GM11168 (cell line): ENCODE results near the gene EFNA5.

Source experiments
- in situ Hi-C: fragments of 300-500 bp; cut with MboI; formaldehyde crosslinking; loops from one replicate; pipeline ENCODE4 v1.12.0; 2022; ENCODE audit warnings: low sequenced_read_pairs; ENCODE audit not compliant: unreplicated experiment

The EFNA5 gene

DNA sequence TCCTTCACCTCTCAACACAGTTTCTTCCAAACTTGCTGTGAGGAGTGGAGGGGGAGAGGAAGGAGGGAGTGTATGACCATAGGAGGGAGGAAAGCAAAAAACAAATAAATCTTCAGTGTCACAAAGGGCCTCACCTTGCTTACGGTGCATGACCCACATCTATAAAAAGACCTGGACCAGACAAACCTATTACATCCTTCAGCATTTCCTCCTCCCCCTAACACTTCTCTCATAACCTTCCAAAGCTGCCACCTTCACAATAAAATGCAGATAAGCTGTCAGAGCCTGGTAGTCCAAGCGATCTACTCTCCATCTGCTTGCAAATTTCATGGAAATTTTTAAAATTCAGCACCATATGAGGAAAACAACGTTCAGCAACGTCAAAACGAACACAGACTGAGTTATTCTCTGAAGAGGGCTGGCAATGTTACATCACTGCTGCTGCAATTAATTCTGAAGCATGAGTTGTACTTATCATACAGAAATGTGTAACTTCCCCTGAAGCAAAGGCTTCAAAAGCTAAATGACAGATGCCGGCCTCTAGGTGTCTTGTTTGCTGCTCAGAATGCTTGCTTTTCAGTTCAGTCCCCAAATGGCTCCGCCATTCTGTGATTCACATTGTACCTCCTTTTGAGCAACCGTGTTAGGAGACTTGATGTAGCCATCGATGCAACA, 62.9 kb downstream of the EFNA5 start:
- in situ Hi-C loops, result no loop called here

- in situ Hi-C loops, result no loop called here
These were observed 63.5 kb downstream of the EFNA5 start for GRCh38 chr5:107607196-107607595.

DNA sequence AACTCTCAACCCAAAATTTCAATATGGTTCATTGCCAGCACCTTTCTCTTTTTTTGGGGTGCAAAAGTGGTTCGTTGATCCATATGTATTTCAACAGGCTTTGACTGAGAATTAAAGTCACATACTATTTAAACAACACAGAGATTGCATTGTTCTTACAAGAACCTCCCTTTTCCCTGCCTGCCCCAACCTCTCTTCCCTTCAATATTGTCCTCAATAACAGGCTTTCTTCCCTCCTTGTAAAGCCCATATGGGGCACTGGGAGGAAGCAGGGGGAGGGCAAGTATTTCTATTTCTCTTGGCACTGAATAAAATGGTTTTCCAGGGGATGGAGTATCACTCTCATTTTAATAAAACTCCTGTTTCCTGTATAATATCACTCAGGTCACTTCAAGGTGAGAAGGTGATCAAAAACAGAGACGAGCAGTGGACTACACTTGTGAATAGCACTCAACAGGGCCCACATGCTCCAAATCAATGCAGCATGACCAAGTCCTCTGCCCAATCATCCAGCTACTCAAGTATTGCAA, 65.1 kb downstream of the EFNA5 start:
- in situ Hi-C loops, result no loop called here

GRCh38 chr5:107604990-107605389, 65.7 kb downstream of the EFNA5 start:
- in situ Hi-C loops, result no loop called here

DNA sequence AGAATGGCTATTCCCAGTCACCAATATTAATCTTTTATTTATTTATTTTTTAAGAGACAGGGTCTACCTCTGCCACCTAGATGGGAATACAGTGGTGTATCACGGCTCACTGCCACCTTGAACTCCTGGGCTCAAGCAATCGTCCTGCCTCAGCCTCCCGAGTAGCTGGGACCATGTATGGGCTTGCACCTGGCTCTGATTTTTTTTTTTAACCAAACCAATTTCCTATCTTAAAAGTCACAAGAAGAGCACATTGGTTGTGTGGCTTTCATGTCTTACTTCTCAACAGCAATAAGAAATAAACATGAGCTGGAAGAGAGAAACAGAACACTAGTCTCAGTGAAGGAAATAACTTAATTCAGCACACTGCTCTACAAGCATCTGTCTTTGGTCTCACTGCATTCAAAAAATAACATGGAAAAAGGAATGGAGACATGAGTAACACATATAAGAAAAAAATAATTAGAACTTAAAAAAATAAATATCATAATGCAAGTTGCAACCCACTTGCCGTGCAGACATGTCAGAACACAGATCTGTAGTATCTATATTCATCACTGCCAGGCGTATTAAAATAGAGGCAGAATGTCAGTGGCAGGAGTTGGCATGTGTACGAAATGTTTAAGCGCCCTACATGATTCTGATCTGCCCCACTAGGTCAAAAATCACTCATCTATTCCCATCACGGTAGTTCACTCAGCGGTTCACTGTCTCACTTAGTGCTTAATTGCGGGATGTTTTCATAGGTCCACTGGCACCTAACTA, 66.4 kb downstream of the EFNA5 start:
- in situ Hi-C loops, result no loop called here

- in situ Hi-C loops, result no loop called here
These were observed 67.4 kb downstream of the EFNA5 start for GRCh38 chr5:107603349-107603748.

DNA sequence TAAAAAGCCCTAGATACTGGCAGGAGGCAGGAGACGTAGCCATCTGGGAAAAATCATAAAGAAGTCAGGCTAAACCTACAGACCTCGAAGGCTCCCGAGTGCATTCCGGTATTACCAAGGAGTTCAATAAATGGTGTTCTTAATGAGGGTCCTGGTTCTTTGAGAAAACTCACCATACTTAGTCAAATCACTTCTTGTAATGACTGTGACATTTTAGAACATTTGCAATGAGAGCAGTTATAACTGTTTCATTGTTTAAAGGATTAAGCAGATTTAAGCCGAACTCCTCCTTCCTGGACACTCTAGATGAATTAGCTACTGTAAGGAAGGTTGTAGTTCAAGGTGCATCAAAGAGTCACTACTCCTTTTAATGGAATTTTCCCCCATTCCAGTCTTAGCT, 67.8 kb downstream of the EFNA5 start:
- in situ Hi-C loops, result no loop called here

DNA sequence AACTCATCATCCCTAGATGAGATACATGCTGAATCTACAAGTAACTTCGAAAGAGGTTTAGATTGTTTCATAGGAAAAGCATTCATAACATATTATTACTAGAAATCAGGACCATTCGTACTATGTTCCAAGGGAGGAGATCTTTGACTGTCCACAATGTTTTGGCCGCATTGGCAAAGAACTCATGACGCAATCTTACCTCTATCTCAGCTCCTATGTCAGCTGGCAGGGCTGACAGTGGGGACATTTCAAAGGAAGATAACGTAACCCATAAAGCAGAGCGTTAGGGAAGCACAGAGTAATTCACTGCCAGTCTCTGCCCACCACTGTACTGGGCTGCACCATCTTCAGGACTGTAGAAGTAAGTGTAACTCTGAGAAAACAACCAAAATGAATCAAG, 69.7 kb downstream of the EFNA5 start:
- in situ Hi-C loops, result no loop called here

DNA sequence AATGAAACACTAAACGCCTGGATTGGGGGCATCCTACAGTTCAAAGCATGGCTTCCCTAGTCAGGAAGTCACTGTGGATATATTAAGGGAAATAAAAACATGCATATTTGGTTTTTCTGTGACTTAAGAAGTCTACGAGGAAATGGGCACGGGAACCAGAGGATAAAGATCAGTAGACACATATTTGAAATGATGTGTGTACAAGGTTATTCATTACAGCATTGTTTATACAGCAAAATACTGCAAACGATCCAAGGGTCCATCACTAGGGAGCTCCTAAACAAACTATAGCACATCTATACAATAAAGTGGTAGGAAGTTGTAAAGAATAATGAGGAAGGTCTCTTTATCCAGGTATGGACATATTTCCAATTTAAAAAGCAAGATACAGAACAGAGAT, 71.8 kb downstream of the EFNA5 start:
- in situ Hi-C loops, result no loop called here

DNA sequence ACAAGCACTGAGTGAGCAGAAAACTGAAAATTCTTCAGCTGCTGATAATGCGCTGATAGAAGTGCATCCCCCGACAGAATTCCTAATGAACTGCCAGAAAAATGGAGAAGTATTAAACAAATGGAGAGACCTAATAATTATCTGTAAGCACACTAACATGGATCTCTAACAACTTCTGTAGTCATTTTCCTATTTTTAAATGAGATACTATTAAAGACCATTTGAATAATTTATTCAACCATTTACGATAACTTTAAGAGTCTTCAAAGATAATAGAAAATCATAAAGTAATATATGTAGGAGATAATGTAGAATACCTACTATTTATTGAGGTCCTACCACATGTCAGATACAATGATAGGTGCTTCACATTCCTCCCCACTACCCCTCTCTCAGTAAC, 72.9 kb downstream of the EFNA5 start:
- in situ Hi-C loops, result no loop called here

DNA sequence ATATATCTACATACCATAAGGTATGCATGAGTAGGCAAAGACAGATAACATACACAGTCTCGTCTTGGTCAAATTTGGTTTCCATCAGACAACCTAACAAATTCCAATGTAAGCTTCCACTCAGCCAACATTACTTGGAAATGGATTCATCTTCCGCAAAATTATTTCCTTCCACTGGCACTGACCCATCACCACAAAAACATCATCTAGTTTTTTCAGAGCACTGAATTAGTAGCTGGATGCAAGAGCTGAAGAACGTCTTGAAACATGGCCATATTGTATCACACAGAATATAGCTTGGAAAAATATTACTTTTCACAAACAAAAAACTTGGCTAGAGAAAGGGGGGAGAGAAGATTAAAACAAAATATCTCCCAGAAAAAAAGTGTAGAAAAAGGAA, 73.5 kb downstream of the EFNA5 start:
- in situ Hi-C loops, result no loop called here

GRCh38 chr5:107594253-107595045, 76.3 kb downstream of the EFNA5 start:
- in situ Hi-C loops, result no loop called here

DNA sequence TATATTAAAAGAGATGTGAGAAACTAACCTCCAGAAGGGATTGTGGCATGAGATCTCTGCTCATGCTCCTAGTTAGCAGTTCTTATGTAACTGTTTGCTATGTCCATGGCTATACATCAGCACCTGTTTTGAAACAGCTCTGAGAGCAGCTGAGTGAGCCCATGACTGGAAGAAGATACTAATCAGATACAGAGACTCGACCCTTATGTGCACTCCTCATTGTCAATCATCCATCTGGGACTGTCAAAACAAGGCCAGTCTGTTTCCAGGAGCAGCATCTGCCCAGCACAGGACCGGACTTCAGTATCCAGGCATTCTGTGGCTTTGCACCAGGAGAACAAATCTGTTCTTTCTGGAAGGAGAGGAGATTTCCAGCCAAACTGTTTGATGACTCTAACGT, 77.7 kb downstream of the EFNA5 start:
- in situ Hi-C loops, result no loop called here

DNA sequence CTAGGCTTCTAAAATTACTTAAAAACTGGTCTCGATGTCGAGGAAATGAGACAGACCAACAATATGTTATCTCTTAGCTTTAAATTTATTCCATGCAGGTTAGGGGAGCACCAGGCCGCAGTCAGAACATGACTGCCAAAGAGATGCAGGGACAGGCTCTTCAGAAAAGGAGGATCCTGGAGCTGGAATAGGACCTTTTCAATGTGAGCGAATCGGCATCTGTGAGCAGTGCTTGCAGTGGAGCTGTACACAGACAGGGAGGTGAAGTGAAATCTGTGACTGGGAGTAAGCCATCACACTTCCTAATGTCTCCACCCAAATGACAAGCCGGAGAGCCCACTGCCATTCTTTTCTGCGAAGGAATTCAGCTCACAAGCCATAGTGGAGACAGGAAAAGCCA, 78.2 kb downstream of the EFNA5 start:
- in situ Hi-C loops, result no loop called here

- in situ Hi-C loops, result no loop called here
These were observed 80.1 kb downstream of the EFNA5 start for GRCh38 chr5:107590686-107591085.

DNA sequence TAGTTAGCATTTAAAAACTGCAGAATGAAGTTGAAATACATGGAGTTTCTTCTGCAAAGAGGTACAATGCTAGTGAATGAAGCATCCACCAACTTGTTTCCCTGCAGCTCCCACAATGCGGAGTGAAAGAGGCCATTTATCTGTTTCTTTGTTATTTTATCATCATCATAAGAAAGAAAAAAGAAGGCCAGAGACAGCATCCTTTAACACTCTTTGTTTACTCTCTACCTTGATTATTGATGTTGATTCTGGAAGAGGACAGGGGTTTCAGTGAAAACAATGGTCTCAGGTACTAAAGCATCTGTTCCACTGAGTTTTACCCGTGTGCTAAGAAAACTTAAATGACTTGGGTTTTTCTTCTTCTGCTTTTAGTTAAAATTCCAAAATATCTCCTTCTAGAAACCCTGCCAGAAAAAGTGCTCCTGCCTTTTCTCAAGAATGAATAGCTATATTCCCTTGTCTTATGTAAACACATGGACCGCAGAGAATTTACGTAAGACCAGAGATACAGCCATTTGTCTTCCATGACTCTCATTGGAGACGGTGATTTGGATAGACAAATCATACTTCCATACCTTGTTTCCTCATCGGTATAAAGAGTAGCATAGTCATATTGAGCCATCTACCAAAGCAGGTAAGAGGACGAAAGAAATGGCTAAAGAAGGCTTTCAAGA, 81.1 kb downstream of the EFNA5 start:
- in situ Hi-C loops, result no loop called here

DNA sequence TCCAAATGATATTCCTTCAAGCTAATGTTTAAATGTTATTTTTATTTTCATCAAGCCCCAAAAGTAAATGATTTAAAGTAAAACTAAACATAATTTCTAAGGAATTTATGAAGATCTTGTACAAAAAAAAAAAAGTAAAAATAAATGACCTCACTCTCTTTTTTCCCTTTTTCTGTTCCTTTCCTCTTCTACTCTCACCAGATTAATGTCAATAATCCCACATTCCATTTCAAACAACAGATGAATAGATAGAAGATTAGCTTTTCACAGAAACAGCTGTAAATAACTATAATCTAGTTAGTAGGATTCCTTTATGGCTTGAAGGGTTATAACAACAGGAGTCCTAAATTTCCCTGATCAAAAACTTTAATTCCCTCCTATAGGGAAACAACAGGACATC, 88.1 kb downstream of the EFNA5 start:
- in situ Hi-C loops, result no loop called here

DNA sequence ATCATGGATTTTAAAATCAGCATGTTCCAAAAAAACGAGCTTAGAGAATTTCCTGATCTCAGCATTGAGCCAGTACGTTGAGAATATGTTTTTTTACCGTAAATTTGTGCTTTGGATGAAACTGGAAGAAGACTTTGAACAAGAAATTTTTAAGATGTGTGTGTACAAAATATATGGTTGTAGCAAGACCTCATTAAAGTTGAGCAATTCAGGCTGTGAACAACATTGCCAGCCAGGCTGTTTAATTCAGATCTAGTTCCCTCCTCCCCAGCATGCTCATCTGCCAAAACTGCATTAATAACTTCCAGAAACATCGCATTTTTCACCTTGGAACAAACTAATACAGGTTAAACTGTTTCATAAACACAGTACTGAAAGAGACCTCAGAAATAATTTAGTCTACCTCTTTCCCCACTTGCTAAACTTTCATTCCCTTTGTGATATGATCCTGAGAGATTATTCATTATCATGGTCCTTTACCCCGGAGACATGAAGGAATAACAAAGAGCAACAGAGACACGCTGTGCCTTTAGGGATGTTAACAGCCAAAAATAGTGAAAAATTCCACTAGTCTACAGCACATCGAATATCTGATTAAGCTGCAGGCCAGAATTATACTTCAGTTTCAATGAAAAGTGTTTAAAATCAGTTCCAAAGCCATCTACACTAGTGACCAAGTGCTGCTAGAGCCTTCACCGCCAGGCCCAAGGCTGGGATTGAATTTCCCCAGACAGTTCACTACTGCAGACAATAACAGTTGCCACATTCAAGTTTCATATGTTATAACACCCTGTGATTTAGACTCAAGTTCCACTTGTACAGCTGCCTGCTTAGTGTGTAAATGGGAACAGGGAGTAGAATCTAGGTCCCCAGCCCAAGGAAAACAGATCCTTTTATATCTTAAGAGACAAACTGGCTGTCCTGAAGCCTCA, 89.6 kb downstream of the EFNA5 start:
- in situ Hi-C loops, result no loop called here

DNA sequence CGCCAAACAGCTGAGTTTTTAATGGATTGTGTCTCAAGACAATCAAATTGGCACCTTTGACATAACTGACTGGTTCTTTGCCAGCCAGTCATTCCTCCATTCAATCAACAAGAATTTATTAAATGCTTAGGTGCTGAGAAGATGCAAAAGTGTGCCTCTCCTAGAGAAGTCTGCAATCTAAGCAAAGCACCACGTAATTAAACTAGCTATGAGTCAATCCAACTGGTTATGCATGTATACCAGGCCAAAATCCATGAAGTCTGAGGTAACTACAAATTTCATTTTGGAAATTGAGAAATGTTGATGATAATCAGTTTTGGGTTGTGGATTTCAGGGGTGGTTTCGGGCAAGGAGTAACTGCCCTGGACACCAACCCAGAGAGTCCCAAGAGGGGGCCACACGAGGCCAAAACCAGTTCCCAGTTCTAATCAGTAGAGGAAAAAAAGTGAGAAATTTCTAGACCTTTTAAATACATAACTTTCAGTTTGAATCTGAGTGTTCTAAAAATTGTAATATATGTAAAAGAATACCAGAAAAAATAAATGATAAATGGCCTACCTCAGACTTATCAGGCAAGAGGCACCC, 92.6 kb downstream of the EFNA5 start:
- in situ Hi-C loops, result no loop called here
